Neural crest cell (in vitro differentiated cells): ENCODE data around the gene SHROOM2. TPM values are rescaled to one million over a fixed set of nuclear protein-coding genes. Genes with fewer than 3 reads are reported as not detected.

Source experiments
- DNase-seq: peaks from one replicate; pipeline ENCODE4 v3.0.0; 2021; ENCODE audit warnings: low read depth, mixed read lengths, low spot score
- H3K27ac Mint-ChIP-seq: one replicate; pipeline ENCODE4 v1.8.0; 2021; ENCODE audit warnings: mild to moderate bottlenecking, mixed read lengths; ENCODE audit not compliant: unreplicated experiment
- H3K27me3 Mint-ChIP-seq: 2 replicates; pipeline ENCODE4 v1.8.0; 2021; ENCODE audit warnings: low read depth, mild to moderate bottlenecking, mixed read lengths
- H3K36me3 Mint-ChIP-seq: 2 replicates; pipeline ENCODE4 v1.8.0; 2021; ENCODE audit warnings: low read depth, mild to moderate bottlenecking, mixed read lengths
- H3K4me1 Mint-ChIP-seq: 2 replicates; pipeline ENCODE4 v1.8.0; 2021; ENCODE audit warnings: mixed read lengths
- H3K4me3 Mint-ChIP-seq: one replicate; pipeline ENCODE4 v1.8.0; 2021; ENCODE audit warnings: mild to moderate bottlenecking, mixed read lengths
- H3K9me3 Mint-ChIP-seq: 2 replicates; pipeline ENCODE4 v1.8.0; 2021; ENCODE audit warnings: mixed read lengths
- CTCF ChIP-seq: fragments of 200-600 bp; sonication (generic); conservative IDR thresholded peaks from 2 replicates; pipeline ENCODE4 v1.5.0; 2021; ENCODE audit warnings: antibody characterized with exemption, mild to moderate bottlenecking
- total RNA-seq: library from RNA; stranded (reverse); gene quantifications from 2 replicates; pipeline ENCODE4 v1.2.1, GENCODE V29; 2021

SHROOM2 gene
- total RNA-seq, 1 donor from 2014 or later = 11.1 TPM

GRCh38 chrX:9997041-9997440 lies 210.8 kb downstream of the SHROOM2 start:
- Mint-ChIP-seq H3K36me3 (peaks cover 3% of the 10 kb centered on the region), H3K4me1 (no peaks in the 10 kb centered on the region), H3K9me3 (peaks cover 7% of the 10 kb centered on the region), H3K27me3 (no peaks in the 10 kb centered on the region), H3K27ac (no peak overlapping the region), H3K4me3 (no peak overlapping the region)
- TF ChIP-seq CTCF = no peak
- no peak for DNase-seq

- Mint-ChIP-seq H3K4me1 (no peaks in the 10 kb centered on the region), H3K4me3 (no peak overlapping the region), H3K9me3 (peaks cover 7% of the 10 kb centered on the region)
Measured at GRCh38 chrX:9997524-9997923, 211.3 kb downstream of the SHROOM2 start.

More at GRCh38 chrX:9997524-9997923, 211.3 kb downstream of the SHROOM2 start:
- Mint-ChIP-seq H3K36me3 (peaks cover 3% of the 10 kb centered on the region), H3K27ac (no peak overlapping the region), H3K27me3 (no peaks in the 10 kb centered on the region)
- DNase-seq = no peak
- TF ChIP-seq CTCF = no peak

Other genes with a start within 250 kb of the SHROOM2 start
- gene GPR143, start 20.6 kb upstream of the SHROOM2 start, total RNA-seq = 2.4 and 2.7 TPM in 2 replicates
- 0.30 and 0.33 TPM in 2 replicates for gene CLDN34, start 180.9 kb downstream of the SHROOM2 start, total RNA-seq